SH-SY5Y (cell line): ENCODE data around the gene NLRX1.

ENCODE experiments used
- GATA2 ChIP-seq: IDR thresholded peaks from 2 replicates; pipeline ENCODE4 v1.6.1; 2011; ENCODE audit warnings: mild to moderate bottlenecking, low read depth, low read length
- GATA3 ChIP-seq: IDR thresholded peaks from 2 replicates; pipeline ENCODE4 v1.6.1; 2011; ENCODE audit warnings: low read depth, mild to moderate bottlenecking, low read length, moderate library complexity

GRCh38 chr11:119193001-119193400 is 24.5 kb downstream of the NLRX1 start:
- no peak for TF ChIP-seq GATA2
- no peak for TF ChIP-seq GATA3
